Hematopoietic multipotent progenitor cell treated with erythropoietin and hydrocortisone succinate and interleukin-3 and kit ligand, for 15 days (in vitro differentiated cells): Measurements from ENCODE around the gene ZNF43.
"Not testable (repeated sequence)": the region's sequence is repeated elsewhere in the genome, so short reads cannot be mapped to it uniquely, and the experiment has no call there.

Experiments
- DNase-seq: peaks from one replicate; pipeline ENCODE4 v3.0.0-alpha.2; 2015; ENCODE audit warnings: low spot score

Gene ZNF43

DNA sequence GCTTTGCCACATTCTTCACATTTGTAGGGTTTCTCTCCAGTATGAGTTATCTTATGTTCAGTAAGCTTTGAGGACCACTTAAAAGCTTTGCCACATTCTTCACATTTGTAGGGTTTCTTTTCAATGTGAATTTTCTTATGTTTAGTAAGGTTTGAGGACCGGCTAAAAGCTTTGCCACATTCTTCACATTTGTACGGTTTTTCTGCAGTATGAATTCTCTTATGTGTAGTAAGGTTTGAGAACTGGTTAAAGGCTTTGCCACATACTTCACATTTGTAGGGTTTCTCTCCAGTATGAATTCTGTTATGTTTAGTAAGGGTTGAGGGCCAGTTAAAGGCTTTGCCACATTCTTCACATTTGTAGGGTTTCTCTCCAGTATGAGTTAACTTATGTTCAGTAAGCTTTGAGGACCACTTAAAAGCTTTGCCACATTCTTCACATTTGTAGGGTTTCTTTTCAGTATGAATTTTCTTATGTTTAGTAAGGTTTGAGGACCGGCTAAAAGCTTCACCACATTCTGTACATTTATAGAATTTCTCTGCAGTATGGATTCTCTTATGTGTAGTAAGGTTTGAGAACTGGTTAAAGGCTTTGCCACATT, 27.5 kb downstream of the ZNF43 start:
- DNase-seq: not testable (repeated sequence)

DNA sequence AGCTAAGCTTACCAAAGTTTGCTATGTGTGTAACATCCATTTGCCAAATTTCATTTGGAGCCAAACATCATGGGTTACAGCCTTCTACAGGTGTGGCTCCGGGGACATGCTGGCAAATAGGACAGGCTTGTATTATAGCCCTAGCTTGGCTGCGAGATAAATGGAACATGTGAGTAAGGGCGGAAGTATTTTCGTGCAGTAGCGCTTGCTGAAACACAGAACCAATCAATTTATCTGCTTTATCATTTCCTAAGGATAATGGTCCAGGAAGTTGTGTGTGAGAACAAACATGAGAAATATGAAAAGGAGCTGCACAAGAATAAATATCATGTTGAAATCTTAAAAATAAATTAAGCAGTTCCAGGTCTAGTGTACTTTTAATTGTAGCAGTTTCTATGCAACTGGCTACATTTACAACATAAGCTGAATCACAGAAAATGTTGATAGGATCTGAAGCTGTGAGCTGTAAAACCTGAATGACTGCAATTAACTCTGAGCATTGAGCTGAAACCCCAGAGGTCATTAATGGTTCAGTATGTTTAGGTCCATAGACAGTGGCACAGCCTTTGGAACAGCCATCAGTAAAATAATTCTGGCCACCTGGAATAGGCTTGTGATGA, 46.4 kb downstream of the ZNF43 start:
- no peak for DNase-seq

DNA sequence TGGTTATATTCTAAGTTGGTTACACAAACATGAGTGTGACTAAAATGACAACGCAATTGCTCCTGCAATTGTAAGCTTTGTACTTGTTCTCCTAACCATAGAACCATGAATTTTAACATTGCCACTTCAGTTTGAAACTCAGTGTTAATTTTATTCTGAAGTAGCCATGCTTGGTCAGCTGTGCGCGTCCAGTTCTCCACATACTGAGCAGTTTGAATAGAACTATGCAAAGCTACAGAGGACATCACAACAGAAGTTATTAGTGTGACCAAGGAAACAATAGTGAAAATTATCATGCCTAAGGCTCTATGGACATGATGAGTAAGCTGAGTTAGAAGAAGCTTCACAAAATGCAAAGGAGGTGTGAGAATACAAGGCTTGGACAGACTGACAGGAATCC, 49.0 kb downstream of the ZNF43 start:
- no peak for DNase-seq

DNA sequence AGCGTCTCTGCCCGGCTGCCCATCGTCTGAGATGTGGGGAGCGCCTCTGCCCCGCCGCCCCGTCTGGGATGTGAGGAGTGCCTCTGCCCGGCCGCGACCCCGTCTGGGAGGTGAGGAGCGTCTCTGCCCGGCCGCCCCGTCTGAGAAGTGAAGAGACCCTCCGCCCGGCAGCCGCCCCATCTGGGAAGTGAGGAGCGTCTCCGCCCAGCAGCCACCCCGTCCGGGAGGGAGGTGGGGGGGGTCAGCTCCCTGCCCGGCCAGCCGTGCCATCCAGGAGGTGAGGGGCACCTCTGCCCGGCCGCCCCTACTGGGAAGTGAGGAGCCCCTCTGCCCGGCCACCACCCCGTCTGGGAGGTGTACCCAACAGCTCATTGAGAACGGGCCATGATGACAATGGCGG, 60.2 kb downstream of the ZNF43 start:
- DNase-seq: not testable (repeated sequence)

DNA sequence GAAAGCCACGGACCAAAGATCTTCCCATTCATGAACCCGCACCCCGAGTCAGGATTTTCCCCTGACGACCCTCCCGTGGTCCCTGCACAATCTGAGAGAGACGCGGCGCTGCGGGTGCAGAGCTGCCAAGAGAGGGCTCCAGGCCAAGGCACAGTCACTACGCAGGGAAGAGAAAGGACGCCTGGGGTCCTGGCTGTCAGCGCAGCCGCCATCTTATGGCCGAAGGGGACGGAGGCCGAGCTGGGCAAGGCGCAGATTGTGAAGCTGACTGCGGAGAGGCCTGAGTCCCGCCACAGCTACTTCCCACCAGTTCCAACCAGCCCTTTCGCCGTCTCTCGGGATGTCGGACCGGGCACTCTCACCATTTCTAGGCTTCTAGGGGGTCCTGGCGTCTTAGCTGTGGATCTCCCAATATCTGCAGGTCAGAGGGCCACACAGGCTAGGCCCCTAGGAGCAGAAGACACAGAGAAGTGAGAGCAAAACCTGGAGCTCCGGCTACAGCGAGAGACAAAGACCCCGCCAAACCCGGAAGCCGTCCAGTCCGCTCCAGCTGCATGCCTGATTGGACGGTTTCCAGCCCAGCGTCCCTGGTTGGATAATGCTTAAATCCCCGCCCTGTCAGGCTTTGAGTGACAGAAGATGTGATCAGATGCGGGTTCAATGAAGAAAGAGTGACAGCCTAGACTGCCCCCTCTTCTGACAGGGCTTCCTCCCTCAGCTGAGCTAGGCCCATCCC, 68.7 kb downstream of the ZNF43 start, which contains the start of gene ZNF100:
TSS of gene ZNF100 (minus strand) at position 515 of the 736 bp plus-strand sequence. CDS start at position 365, 150 bp downstream.
- peak; percentile 88 for DNase-seq

DNA sequence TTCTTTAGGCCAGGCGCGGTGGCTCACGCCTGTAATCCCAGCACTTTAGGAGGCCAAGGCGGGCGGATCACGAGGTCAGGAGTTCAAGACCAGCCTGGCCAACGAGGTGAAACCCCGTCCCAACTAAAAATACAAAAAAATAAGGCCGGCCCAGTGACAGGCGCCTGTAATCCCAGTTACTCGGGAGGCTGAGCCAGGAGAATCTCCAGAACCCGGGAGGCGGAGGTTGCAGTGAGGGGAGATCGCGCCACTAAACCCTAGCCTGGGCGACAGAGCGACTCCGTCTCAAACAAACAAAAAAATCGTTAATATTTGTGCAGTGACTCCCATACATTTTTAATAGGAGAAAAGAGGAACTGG, 69.3 kb downstream of the ZNF43 start:
- DNase-seq: not testable (repeated sequence)

DNA sequence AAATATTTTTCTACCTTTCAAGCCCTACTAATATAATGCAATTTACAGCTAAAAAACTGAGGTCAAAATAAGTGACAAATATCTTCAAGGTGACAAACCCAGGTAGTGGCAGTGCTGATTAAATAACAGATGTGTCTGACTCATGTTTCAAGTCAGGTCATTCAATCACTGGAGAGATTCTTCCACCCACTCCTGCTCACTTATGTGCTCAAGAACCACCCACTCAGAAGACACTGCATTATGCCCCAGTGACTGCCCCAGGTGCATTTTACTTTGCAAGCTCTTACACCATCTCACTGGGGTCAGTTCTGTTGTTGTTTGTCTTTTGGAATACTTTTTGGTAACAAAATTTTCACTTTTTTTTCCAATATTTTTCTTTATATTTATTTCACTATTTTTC, 70.8 kb downstream of the ZNF43 start:
- DNase-seq: no peak

DNA sequence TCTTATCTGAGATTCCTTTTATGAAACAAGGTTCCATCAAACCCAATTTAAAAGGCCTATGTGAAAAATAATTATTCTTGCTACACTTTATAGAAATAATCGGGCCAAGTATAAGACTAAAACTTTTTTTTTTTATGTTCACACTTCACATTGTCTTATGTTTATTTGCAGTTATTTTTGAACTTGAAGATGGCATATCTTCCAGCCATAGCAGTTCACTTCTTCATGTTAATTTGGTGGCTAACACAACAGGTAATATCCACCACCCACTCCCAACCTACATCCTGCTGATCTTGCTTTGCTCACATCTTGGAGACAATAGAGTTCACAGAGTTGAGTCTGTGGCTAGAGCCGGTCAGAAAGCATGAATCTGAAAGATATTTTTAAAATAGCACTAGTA, 74.4 kb downstream of the ZNF43 start:
- not testable (repeated sequence) for DNase-seq

DNA sequence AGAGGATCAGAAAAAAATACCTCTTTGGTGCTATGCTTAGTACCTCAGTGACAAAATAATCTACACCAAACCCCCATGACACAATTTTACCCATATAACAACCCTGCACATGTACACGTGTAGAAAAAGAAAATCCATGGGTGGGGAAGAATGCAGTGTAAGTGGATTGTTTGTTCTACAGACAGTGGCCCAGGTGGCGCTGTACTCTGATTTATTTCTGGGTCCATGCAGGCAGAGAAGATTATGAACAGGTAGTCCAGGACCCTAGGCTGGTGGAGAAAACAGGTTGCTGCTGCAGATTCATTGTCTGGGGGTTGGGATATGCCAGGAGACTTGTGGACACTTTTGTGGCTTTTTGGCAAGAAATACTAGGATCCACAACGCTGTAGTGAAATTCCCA, 77.7 kb downstream of the ZNF43 start:
- DNase-seq: no peak

DNA sequence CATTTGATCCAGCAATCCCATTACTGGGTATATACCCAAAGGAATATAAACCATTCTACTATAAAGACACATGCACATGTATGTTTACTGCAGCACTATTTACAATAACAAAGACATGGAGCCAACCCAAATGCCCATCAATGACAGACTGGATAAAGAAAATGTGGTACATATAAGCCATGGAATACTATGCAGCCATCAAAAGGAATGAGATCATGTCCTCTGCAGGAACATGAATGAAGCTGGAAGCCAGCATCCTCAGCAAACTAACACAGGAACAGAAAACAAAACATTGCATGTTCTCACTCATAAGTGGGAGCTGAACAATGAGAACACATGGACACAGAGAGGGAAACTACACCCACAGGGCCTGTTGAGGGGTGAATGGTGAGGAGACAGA, 80.4 kb downstream of the ZNF43 start:
- DNase-seq: not testable (repeated sequence)
